GOT3 (cell line): ENCODE results near the gene AGBL4.
"Not testable (repeated sequence)": the region's sequence is repeated elsewhere in the genome, so short reads cannot be mapped to it uniquely, and the experiment has no call there.

Experiments used
- DNase-seq: peaks from one replicate; lab custom pipeline; 2025; ENCODE audit warnings: mixed read lengths; lab: John Stamatoyannopoulos, UW

Gene AGBL4

GRCh38 chr1:48540587-48540986, 1483.2 kb downstream of the AGBL4 start:
- DNase-seq: no peak

GRCh38 chr1:48536477-48536876, 1487.3 kb downstream of the AGBL4 start:
- DNase-seq: no peak

- DNase-seq: no peak
Measured at GRCh38 chr1:48532976-48533375, 1490.8 kb downstream of the AGBL4 start.

- no peak for DNase-seq
Measured at GRCh38 chr1:48530727-48531351, 1492.9 kb downstream of the AGBL4 start.

- DNase-seq: no peak
Measured at GRCh38 chr1:48527051-48527450, 1496.7 kb downstream of the AGBL4 start.

GRCh38 chr1:48526008-48526710, 1497.6 kb downstream of the AGBL4 start:
- DNase-seq: no peak

- no peak for DNase-seq
Measured at GRCh38 chr1:48524892-48525467, 1498.8 kb downstream of the AGBL4 start.

GRCh38 chr1:48523558-48523957, 1500.2 kb downstream of the AGBL4 start:
- DNase-seq: no peak

- DNase-seq: not testable (repeated sequence)
Measured at GRCh38 chr1:48519896-48520295, 1503.9 kb downstream of the AGBL4 start.

- no peak for DNase-seq
Measured at GRCh38 chr1:48506870-48507269, 1516.9 kb downstream of the AGBL4 start.

GRCh38 chr1:48500541-48501450, 1523.0 kb downstream of the AGBL4 start:
- no peak for DNase-seq

- DNase-seq: no peak
Measured at GRCh38 chr1:48499211-48499735, 1524.5 kb downstream of the AGBL4 start.

- peak; percentile 26 for DNase-seq
Measured at GRCh38 chr1:48498096-48498791, 1525.5 kb downstream of the AGBL4 start.

- DNase-seq: no peak
Measured at GRCh38 chr1:48495911-48496310, 1527.8 kb downstream of the AGBL4 start.

- no peak for DNase-seq
Measured at GRCh38 chr1:48495166-48495565, 1528.6 kb downstream of the AGBL4 start.

- no peak for DNase-seq
Measured at GRCh38 chr1:48493970-48494769, 1529.6 kb downstream of the AGBL4 start.

- DNase-seq: no peak
Measured at GRCh38 chr1:48493041-48493440, 1530.7 kb downstream of the AGBL4 start.

- no peak for DNase-seq
Measured at GRCh38 chr1:48492392-48492791, 1531.4 kb downstream of the AGBL4 start.

- DNase-seq: no peak
Measured at GRCh38 chr1:48488721-48489120, 1535.0 kb downstream of the AGBL4 start.
